DMS79 treated with DMSO at 0.1 percent for 48 hours (cell line): ENCODE data around the gene C2CD4D.

Experiments
- DNase-seq: peaks from one replicate; lab custom pipeline; 2025; lab: John Stamatoyannopoulos, UW

C2CD4D gene

DNA sequence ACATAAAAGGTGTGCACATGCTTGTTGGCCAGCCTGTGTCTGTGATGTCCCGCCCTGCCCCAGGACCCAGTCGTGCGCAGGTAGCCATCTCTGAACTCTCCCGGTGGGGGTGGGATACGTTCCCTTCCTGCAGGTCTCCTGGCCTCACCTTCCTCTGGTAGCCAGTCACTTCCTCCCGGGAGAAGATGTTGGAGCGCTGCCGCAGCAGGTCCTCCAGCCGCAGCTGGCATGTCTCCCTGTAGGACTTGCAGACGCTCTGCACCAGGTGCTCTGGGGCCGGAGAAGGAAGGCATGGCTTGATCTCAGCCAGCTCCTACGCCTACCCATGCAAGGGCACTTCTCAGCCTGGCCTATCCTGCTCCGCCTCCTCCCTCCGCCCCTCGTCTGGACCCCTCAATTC lies 25.2 kb downstream of the C2CD4D start:
- DNase-seq: no peak

GRCh38 chr1:151813271-151813977 lies 26.2 kb downstream of the C2CD4D start:
- DNase-seq: no peak

DNA sequence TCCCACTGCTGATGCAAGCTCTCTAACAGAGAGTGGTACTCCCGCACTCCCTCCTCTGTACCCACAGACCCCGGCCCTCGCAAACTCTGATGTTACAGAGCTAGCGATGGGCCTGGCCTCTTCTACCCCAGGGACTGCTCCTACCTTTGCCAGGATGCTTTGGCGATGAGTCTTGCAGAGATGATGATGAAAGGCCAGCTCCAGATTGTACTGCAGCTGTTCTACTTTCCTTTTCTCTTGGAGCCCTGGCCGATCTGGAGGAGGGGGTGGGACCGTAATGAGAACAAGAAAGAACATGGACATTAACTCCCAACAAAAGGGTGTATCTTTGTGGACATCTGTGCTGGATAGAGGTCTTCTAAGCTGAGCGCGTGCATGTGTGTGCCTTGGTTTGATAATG lies 28.4 kb downstream of the C2CD4D start:
- DNase-seq: no peak

DNA sequence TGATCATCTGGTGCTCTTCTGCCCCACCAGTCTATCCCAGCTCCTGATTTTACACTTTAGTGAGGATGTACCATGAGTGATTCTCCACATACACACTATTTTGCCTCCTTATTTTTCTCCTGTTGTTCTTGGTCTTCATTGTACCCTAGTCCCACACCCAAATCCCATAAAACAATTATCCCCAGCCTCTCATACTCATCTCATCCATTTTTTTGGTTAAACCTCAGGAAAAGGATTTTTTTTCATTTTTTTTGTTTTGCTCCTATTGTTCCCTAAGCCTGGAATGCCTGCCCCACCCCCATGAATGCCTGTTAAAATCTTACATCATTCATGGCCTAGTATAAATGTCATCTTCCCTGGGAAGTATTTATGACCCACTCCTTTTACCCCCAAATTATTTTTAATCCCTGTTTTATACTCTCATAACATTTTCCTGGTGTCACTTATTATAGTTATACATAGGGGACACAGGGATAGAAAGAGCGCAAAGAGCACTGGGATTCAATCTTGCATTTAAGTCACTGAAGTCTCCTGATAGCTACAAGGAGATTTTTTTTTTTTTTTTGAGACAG lies 29.5 kb downstream of the C2CD4D start:
- DNase-seq: no peak

DNA sequence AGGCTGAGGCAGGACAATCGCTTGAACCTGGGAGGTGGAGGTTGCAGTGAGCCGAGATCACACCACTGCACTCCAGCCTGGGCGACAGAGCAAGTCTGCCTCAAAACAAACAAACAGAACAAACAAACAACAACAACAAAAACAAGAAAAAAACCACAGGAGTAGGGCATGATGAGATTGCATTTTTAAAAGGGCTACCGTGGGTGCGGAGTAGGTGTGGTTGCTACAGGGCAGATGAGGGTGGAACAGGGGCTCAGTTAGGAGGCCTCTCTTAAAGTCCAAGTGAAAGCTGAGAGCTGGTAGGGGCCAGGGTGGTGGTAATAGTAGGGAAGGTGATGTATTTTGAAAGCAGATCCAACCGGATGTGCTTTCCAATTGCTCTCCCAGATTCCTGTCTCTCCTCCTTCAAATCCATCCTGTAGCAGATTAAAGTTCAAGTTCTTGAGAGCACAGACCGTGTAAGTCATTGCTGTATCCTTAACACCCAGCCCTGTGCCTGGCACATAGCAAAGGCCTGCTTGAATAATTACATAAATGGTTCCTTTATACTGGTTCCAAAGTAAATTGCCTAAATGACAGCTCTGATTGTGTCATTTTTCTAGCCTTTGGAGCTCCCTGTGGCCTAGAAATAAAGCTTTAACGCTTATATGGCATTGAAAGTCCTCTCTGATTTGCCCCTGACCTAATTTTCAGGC lies 30.2 kb downstream of the C2CD4D start:
- no peak for DNase-seq

DNA sequence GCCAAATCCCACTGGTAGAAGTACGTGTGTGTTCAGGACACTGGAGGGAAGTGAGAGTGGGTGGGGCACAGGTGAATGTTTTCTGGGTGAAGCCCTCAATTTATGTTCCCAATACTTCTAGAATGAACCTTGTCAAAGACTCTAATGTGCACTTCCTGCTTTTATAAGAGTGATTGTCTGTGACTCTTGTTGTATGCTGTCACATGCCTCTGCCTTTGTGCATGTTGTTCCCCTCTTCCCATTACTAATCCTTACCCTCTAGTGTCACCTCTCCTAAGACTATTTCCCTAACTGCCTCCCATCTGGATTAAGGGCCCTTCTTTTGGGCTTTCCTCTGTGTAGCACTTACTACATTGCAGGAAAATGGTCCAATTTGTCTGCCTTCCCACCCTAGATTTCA lies 31.9 kb downstream of the C2CD4D start:
- DNase-seq: no peak

DNA sequence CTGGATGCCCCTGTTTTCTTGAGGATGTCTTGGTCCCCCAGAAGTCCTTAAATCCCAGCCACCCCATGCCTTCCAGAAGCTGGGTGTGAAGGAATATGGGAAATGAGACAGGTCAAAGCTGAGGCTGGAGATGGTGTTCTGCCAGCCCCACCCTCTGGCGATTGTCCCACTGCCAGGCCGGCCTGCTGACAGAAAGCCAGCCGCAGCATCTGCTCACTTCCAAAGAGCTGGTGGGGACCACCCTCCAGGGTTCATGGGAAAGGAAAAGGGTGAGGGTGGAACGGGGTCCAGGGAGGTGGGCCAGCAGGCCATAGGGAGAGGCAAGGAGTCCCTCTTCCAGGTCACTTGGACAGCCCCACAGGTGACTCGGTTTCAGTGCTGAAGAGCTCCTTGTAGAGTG lies 32.5 kb downstream of the C2CD4D start:
- no peak for DNase-seq

- no peak for DNase-seq
These were observed 33.5 kb downstream of the C2CD4D start for GRCh38 chr1:151806170-151806569.

DNA sequence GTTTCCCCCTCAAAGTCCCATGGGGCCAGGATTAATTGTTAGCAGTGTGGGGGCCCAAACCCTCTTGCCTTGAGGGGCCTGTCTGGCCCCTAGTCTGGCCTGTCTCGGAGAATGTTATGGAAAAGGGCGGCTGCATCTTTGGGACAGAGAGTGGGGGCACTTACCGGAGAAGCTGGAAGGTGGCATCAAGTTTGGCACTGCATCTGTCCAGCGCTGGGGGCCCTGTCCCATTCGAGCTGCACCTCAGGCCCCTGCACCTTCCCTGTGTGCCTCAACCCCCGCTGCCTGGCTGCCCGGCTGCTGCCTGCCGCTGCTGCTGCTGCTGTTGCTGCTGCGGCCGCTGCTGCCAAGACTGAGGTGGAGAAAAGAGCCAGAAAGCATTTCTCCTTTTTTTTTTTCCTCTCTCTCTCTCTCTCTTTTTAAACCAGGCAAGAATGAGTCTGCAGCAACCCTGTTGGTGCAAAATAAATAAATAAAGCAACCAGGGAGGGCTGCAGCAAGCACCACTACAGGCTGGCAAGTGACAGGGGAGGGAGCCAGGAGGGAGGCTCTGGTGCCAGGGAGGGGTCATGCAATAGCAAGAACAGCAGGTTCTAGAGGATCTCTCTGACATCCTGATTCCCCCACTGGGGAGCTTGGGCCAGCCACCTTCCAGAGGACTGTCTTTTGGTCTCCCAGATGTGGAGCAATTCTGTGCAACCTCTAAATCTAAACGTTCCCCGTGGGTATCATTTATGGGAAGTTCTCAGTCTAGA lies 34.4 kb downstream of the C2CD4D start, which contains the start of gene LINGO4:
TSS of gene LINGO4 (minus strand) at position 354 of the 755 bp plus-strand sequence. CDS start 2,715 bp downstream, outside the sequence.
- DNase-seq: no peak

GRCh38 chr1:151803915-151804314 lies 35.7 kb downstream of the C2CD4D start:
- no peak for DNase-seq

- no peak for DNase-seq
These were observed 36.5 kb downstream of the C2CD4D start for GRCh38 chr1:151803164-151803563.

DNA sequence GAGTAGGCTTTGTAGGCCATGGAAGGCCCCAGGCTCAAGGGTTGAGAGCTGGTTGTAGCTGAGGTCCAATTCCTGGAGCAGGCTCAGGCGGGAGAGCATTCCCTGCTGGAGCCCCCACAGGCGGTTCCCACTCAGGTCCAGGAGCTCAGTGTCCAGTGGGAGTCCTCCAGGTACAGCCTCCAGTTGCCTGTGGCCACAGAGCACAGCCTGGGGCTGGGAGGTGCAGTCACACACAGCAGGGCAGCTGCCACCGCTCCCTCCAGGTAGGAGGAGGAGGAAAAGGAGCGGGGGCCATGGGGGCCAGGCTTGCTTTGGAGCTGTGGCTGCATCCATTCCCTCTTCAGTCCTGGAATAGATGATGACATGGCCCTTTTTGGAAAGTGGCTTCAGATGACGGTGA lies 37.2 kb downstream of the C2CD4D start:
- no peak for DNase-seq

DNA sequence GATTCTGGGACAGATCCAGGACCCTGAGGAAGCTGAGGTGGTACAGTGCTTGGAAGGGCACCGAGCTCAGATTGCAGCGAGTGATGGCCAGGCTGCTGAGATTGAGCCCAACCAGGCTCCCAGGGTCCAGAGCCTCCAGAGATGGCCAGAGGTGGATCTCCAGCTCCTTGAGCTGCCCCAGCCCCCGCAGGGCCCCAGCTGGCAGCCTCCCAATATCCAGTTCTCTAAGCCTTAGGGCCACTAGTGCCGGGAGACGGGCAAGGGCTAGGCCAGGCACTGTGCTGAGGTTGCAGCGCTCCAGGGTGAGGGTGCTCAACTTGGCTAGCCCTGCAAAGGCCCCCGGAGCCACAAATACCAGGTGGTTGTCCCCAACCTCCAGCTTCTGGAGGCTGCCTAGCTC lies 37.8 kb downstream of the C2CD4D start:
- no peak for DNase-seq

- DNase-seq: no peak
These were observed 38.3 kb downstream of the C2CD4D start for GRCh38 chr1:151801310-151801820.

GRCh38 chr1:151800830-151801229 lies 38.8 kb downstream of the C2CD4D start:
- DNase-seq: no peak

DNA sequence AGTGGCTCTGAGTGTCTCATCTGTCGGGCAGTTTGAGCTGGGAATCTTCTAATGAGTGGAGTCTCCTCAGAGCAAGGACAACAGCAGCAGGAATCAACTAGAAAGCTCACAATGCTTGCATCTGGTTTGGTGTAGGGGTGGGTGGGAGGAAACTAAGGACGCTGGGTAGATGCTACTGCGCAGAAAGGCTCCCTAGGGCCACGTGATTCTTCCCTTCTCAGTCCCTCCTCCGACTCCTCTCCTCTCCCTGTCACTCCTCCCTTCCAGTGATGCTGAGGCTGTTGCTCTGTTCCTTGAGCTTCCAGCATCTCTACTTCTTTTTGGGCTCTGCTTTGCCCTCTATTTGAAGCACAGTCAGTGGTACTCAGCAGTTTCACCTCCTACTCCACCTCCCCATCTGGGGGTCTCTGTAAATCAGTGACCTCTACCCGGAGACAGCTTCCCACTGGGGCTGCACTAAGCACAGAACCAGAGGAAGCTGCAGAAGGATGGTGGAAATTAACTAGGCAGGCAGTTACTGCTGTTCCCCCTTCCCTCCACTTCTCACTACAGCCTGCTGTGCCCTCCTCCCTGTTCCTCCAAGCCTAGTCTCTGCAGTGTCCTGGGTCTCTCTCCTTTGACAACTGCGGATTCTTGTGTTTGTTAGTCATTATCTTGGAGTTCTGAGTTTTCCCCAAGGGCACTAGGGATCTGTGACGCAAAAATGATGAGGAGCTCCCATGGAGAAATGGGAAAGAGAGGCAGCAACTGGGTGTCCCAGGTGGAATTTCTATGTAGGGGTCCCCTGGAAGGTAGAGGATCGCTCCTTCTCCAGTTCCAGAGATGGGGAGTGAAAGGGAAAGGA lies 40.2 kb downstream of the C2CD4D start:
- no peak for DNase-seq

- DNase-seq: no peak
These were observed 41.0 kb downstream of the C2CD4D start for GRCh38 chr1:151798571-151798970.

- DNase-seq: no peak
These were observed 48.5 kb downstream of the C2CD4D start for GRCh38 chr1:151790940-151791651.

DNA sequence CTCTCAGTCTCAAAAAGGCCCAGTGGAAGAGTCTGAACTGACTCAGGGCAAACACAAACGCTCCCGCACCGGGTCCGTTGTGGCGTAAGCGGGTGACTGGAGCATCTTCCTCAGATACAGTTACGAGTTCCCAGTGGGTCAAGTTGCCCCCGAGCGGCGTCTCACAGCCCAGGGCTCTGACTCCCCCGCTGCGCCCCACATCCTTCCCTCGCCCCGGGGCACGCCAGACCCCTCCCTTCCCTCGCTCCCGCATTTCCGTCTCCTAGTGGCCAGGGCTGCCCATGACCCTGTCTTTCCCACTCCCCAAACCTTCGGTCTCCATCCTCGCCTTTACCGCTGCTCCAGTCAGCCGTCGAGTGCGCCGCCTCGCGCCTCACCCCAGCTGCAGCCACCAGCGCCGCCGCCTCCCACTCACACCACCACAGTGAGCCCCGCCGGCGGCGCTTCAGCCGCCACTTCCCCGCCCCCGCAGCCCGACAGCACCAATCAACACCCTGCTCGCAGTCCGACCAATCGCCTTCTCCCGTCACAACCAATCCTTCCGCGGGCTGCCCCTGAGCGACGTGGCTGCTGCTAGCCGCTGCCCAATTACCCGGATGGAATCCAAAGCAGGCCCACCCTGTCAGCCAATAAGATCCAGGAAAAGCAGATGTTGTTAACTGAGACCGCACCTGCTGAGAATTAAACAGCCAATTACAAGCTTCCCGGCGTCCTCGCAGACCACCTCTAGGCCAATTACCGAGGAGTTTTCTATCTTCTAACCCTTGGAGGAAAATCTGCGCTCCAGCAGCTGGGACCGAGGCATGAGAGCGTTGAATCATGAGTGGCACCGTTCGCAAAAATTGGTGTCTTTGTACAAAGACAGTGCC lies 49.3 kb downstream of the C2CD4D start, which contains the start of gene TDRKH:
TSS of gene TDRKH (minus strand) at position 430 of the 869 bp plus-strand sequence. CDS start 7,478 bp downstream, outside the sequence.
- DNase-seq: peak; percentile 99
